ENCODE measurements around the gene KRTAP10-3.

DNA sequence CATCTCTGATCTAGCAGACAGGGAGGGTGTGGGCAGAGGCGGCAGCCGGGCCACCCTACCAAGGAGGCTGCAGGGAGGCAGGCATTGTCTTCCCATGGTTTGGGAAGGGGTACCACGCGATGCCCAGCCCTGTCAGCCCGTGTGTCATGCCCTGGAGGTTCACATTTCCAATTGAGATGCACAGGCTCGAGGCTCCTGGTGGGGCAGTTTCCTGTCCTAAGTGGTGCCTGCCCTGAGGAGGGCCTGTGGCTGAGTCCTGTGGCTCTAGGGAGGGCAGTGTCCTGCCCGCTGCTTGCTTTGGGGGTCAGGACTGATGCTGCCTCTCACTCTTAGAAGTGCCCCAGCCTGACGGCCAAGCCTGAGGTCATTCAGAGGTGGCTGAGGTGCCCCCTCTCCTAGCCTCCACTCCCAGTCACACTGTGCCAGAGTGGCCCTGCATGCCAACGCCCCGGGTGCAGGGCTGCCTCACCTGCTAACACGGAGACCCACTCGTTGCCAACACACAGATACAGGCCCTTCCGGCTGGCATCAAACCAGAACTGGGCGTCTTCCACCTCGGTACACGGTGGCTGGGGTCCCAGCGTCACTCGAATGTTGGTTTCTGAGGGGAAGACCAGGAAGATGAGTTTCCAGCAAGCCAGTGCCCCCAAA, 30.5 kb downstream of the KRTAP10-3 start:
- TF ChIP-seq, protein P1, sequence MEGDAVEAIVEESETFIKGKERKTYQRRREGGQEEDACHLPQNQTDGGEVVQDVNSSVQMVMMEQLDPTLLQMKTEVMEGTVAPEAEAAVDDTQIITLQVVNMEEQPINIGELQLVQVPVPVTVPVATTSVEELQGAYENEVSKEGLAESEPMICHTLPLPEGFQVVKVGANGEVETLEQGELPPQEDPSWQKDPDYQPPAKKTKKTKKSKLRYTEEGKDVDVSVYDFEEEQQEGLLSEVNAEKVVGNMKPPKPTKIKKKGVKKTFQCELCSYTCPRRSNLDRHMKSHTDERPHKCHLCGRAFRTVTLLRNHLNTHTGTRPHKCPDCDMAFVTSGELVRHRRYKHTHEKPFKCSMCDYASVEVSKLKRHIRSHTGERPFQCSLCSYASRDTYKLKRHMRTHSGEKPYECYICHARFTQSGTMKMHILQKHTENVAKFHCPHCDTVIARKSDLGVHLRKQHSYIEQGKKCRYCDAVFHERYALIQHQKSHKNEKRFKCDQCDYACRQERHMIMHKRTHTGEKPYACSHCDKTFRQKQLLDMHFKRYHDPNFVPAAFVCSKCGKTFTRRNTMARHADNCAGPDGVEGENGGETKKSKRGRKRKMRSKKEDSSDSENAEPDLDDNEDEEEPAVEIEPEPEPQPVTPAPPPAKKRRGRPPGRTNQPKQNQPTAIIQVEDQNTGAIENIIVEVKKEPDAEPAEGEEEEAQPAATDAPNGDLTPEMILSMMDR (IDR thresholded peaks at IDR 0.05; ENCODE audit: low read depth, low read length): no peak
- TF ChIP-seq POLR2A (IDR thresholded peaks at IDR 0.05; ENCODE audit: extremely low read depth, insufficient read length) (no peak), MYC (IDR thresholded peaks at IDR 0.05; ENCODE audit: low read depth, low read length) (no peak)
- TF ChIP-seq, protein P2, sequence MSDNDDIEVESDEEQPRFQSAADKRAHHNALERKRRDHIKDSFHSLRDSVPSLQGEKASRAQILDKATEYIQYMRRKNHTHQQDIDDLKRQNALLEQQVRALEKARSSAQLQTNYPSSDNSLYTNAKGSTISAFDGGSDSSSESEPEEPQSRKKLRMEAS (IDR thresholded peaks at IDR 0.05; ENCODE audit: low read depth, low read length): no peak

All from NB4 (cell line).